NCI-H446 (cell line): ENCODE results near the gene DNAJC6.
"Not testable (repeated sequence)": the region's sequence is repeated elsewhere in the genome, so short reads cannot be mapped to it uniquely, and the experiment has no call there.

Source experiments
- DNase-seq, 2 experiments: peaks; one replicate each; lab custom pipeline; 2025; lab: John Stamatoyannopoulos, UW

Gene DNAJC6

DNA sequence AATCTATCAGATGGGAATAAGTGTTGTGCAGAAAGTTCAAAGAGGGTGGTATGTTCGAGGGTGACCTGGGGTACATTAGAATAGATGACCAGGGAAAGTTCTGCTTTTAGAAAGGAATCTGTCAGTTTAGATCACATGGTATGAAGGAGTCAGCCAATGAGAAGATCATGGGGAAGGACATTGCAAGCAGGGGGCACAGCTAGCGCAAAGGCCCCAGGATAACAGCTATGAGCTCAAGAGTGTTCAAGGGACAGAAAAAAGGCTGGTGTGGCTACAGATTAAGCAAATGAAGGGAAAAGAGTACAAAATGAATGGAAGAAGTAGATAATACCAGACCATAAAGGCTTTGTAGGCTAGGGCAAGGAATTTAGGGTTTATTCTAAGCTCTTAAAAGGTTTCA lies 119.7 kb downstream of the DNAJC6 start:
- no peak for DNase-seq

GRCh38 chr1:65429806-65430205 lies 120.5 kb downstream of the DNAJC6 start:
- DNase-seq = no peak

GRCh38 chr1:65431111-65431705 lies 121.9 kb downstream of the DNAJC6 start:
- DNase-seq = peak; percentile 47 to 67

GRCh38 chr1:65432918-65433317 lies 123.6 kb downstream of the DNAJC6 start:
- DNase-seq = no peak

DNA sequence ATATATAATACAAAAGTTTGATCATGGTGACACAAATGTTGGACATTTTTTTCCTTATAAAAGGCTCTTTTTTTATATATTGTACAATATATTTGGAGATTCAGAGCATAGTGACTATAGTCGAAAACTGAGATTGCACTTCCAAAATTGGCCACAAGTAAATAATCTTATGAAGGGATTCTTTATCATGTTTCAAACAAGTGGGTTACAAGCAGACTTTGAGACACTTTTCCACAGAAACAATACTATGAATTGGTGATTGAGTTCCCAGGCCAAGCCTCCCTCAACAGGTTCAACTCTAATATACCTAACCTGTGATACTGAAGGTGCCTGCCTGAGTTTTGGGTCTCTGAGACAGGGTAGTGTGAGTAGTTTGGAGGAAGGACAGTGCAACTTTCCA lies 124.9 kb downstream of the DNAJC6 start:
- no peak for DNase-seq

DNA sequence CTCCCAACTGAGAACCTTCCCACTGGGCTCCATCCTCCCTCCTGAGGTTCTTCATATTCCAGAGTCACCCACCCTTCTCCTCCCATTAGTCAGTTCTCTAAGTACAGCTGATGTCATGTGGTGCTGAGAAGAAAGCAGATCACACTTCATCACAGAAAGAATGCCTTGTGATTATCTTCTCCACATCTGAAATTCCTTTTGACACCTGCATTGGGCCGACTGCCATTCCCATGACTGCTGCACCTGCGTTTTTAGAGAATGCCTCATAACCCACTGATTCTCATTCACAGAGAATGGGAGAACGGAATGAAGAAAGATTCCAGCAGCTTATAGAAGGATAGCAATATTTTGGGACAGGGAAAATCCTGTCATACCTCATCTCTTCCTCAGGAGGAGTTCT lies 125.4 kb downstream of the DNAJC6 start:
- DNase-seq = no peak

- no peak for DNase-seq
Observed at GRCh38 chr1:65435987-65436386, 126.6 kb downstream of the DNAJC6 start.

- no peak for DNase-seq
Observed at GRCh38 chr1:65437616-65438015, 128.3 kb downstream of the DNAJC6 start.

- no peak for DNase-seq
Observed at GRCh38 chr1:65440322-65440900, 131.1 kb downstream of the DNAJC6 start.

GRCh38 chr1:65440915-65441314 lies 131.6 kb downstream of the DNAJC6 start:
- DNase-seq = no peak

- DNase-seq = no peak
Observed at GRCh38 chr1:65441464-65441863, 132.1 kb downstream of the DNAJC6 start.

- DNase-seq = no peak
Observed at GRCh38 chr1:65442442-65442841, 133.1 kb downstream of the DNAJC6 start.

DNA sequence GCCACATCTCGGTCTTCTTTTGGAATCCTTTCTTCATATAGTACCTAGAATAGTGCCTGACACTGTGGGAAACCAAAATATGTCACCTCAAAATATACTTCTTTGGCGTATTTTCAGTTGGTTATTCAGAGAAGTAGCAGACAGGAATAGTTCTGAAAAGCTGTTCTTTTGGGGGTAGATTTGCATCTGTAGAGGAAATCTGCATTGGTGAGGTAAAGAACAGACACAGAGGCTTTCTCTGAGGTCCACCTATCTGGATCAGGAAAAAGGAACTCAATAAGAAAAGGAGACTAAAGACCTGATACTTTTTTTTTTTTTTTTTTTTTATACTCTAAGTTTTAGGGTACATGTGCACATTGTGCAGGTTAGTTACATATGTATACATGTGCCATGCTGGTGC lies 134.3 kb downstream of the DNAJC6 start:
- DNase-seq = no peak

- DNase-seq = no peak
Observed at GRCh38 chr1:65444128-65444640, 134.8 kb downstream of the DNAJC6 start.

DNA sequence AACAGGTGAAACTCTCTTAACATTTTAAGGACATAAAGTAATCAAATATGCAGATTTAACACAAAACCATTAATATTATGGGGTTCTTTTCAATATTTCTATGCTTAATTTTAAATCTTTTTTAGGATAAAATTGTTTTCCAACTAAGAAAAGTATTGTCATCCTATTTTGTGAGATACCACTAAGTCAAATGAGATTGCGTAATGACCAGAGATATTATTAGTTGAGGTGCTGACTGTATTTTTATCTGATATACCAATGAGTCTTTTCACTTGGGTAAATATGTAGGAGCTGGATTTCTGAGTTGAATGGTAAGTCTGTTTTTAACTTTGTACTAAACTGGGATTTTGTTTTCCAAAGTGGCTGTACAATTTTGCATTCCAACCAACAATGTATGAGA lies 136.5 kb downstream of the DNAJC6 start:
- no peak for DNase-seq

- DNase-seq = no peak
Observed at GRCh38 chr1:65449214-65449823, 140.0 kb downstream of the DNAJC6 start.

DNA sequence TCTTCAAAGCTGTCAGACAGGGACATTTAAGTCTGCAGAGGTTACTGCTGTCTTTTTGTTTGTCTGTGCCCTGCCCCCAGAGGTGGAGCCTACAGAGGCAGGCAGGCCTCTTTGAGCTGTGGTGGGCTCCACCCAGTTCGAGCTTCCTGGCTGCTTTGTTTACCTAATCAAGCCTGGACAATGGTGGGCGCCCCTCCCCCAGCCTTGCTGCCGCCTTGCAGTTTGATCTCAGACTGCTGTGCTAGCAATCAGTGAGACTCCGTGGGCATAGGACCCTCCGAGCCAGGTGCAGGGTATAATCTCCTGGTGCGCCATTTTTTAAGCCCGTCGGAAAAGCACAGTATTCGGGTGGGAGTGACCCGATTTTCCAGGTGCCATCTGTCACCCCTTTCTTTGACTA lies 146.3 kb downstream of the DNAJC6 start:
- DNase-seq = not testable (repeated sequence)

GRCh38 chr1:65456481-65456880 lies 147.1 kb downstream of the DNAJC6 start:
- DNase-seq = no peak

DNA sequence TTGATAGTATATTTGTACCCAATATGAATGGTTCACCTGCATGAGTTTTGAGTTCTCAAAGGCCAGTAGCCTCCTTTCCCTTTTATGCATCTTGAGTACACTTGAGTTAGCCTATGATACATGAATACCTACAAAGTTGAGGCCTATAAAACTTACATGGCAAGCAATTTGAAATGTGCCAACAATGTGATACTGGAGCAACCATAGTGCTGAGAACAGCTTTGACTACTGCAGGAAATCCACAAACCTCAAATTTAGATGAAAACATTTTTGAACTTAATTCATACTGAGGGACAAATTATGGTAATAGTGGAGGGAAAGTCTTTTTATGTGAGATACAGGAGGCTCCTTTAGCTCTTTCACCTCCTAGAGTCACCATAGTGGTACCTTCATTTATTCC lies 148.5 kb downstream of the DNAJC6 start:
- no peak for DNase-seq

GRCh38 chr1:65458730-65459396 lies 149.5 kb downstream of the DNAJC6 start:
- DNase-seq = no peak

DNA sequence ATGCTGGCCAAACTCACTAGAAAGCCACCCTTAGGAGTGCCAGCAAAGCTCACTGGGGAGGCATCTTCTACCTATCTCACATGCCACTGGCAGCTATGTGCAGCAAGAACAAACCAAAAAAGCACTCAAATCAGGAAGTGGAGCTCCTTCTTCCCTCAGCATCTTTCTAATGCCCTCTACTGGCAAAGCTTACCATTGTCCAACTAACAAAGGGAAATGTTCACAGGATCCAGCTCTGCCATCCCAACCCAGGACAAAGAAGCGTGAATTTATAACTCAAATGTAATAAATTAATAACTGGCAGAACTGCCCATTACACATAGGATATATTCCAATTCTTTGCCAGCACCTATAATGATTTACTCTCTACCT lies 150.0 kb downstream of the DNAJC6 start:
- DNase-seq = peak in 1 of 2 experiments; percentile 67
